NOMO-1 treated with DMSO at 0.1 percent for 48 hours (cell line): ENCODE data around the gene PES1.
A peak's percentile ranks its signal among the peaks of the same experiment; 100 is the strongest.
"Not testable (repeated sequence)": the region's sequence is repeated elsewhere in the genome, so short reads cannot be mapped to it uniquely, and the experiment has no call there.

Source experiments
- DNase-seq: peaks from one replicate; lab custom pipeline; 2025; ENCODE audit not compliant: unreplicated experiment; lab: John Stamatoyannopoulos, UW

PES1 gene

GRCh38 chr22:30591588-30592359 lies at the start of gene PES1:
Gene PES1, minus strand, starts transcription at chr22:30591910. Its CDS starts 77 bp downstream, at chr22:30591833.
- peak; percentile 98 for DNase-seq

- no peak for DNase-seq
These were observed 49.2 kb upstream of the PES1 start for GRCh38 chr22:30640839-30641430.

- DNase-seq = no peak
These were observed 48.7 kb upstream of the PES1 start for GRCh38 chr22:30640361-30640760.

GRCh38 chr22:30637701-30638114 lies 46.0 kb upstream of the PES1 start:
- DNase-seq = no peak

GRCh38 chr22:30636226-30637077 lies 44.7 kb upstream of the PES1 start:
- no peak for DNase-seq

- DNase-seq = peak; percentile 84
These were observed 43.8 kb upstream of the PES1 start, which contains the start of gene SLC35E4 for GRCh38 chr22:30635273-30636225. Gene SLC35E4, plus strand, starts transcription at chr22:30635781. Its CDS starts 670 bp downstream, at chr22:30636451.

GRCh38 chr22:30634471-30635233 lies 42.9 kb upstream of the PES1 start:
- DNase-seq = peak; percentile 78

- DNase-seq = not testable (repeated sequence)
These were observed 39.8 kb upstream of the PES1 start for GRCh38 chr22:30631469-30631868.

- DNase-seq = no peak
These were observed 36.8 kb upstream of the PES1 start for GRCh38 chr22:30628491-30628890.

- DNase-seq = no peak
These were observed 35.8 kb upstream of the PES1 start for GRCh38 chr22:30627471-30627870.

- DNase-seq = no peak
These were observed 34.7 kb upstream of the PES1 start for GRCh38 chr22:30626413-30626812.

- not testable (repeated sequence) for DNase-seq
These were observed 28.2 kb upstream of the PES1 start for GRCh38 chr22:30619909-30620308.

GRCh38 chr22:30617819-30618218 lies 26.1 kb upstream of the PES1 start:
- no peak for DNase-seq

- DNase-seq = no peak
These were observed 23.8 kb upstream of the PES1 start for GRCh38 chr22:30615543-30615954.

- no peak for DNase-seq
These were observed 23.2 kb upstream of the PES1 start for GRCh38 chr22:30614879-30615278.

- no peak for DNase-seq
These were observed 22.6 kb upstream of the PES1 start for GRCh38 chr22:30614268-30614667.

GRCh38 chr22:30612789-30613188 lies 21.1 kb upstream of the PES1 start:
- no peak for DNase-seq

GRCh38 chr22:30611197-30611596 lies 19.5 kb upstream of the PES1 start:
- no peak for DNase-seq

- DNase-seq = peak; percentile 33
These were observed 18.6 kb upstream of the PES1 start for GRCh38 chr22:30610299-30610698.
